Activated CD8-positive, alpha-beta memory T cell treated with anti-CD3 and anti-CD28 coated beads, Interleukin-2, amount 50 U/mL, for 1 hour (primary cell): ENCODE measurements around the gene ABCA7.
"Not testable (repeated sequence)": the region's sequence is repeated elsewhere in the genome, so short reads cannot be mapped to it uniquely, and the experiment has no call there.

Source experiments
- DNase-seq: peaks from one replicate; pipeline ENCODE4 v3.0.0-alpha.2; 2020; ENCODE audit errors: extremely low read depth

Gene ABCA7

DNA sequence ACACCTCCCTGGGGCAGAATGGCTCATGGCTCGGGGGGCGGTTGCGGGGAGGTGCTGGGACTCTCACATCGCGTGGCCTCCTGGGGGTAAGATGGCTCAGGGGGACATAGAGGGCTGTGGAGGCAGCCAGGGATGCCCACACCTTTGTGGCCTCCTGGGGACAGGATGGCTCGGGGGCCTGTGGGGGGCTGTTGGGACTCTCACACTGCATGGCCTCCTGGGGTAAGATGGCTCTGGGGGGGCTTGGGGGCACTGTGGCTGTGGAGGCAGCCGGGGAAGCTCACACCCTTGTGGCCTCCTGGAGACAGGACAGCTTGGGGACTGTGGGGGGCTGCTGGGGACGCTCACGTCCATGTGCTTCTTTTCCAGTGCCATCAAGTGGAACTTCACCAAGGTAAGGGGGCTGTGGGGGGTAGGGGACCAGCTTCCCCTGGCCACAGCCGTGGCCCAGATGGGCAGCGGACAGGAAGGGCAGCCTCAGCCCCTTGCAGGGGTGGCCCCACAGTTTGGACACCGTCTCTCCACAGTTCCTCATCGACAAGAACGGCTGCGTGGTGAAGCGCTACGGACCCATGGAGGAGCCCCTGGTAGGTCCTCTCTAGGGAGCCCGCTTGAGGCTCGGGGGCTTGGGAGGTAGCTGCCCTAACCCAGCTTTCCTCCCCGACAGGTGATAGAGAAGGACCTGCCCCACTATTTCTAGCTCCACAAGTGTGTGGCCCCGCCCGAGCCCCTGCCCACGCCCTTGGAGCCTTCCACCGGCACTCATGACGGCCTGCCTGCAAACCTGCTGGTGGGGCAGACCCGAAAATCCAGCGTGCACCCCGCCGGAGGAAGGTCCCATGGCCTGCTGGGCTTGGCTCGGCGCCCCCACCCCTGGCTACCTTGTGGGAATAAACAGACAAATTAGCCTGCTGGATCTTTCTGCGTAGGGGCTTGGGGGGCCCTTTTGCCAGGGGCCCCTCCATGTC is 66.2 kb downstream of the ABCA7 start:
- DNase-seq, result no peak

DNA sequence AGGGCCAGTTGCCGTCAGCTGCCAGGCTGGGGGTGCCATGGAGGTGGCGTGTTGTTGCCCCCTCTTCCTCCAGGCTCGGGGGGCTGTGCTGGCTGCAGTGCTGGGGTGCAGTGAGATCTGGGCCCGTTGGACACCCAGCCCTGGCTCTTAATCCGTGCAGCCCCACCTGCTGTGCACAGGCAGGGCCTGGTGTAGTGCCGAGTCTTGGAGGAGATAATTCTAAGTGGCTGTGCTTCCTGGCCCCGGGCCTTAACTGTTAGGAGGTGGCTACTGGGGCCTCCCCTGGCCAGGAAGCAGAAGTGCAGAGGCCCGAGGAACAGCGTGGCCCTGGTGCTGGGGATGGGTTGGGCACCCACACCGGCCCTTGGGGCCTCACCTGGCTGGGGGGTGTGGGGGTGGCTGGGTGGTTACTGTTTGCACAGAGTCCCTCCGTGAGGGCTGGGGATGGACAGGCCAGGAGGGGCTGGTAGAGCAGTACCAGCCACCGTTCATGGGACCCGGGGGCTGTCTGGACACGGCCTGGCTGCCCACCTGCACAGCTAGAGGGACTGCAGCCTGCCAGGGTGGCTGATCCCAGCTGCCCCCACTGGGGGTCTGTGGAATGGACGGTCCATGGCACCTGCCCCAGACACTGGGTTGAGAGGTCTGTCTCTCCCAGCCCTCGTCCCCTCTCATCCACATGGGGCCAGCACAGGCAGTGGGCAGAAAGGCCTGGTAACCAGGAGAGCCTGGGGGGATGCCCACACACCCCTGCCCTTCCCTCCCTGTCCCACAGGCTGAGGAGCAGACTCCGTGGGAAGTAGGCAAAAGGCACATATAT is 67.1 kb downstream of the ABCA7 start:
- no peak for DNase-seq

DNA sequence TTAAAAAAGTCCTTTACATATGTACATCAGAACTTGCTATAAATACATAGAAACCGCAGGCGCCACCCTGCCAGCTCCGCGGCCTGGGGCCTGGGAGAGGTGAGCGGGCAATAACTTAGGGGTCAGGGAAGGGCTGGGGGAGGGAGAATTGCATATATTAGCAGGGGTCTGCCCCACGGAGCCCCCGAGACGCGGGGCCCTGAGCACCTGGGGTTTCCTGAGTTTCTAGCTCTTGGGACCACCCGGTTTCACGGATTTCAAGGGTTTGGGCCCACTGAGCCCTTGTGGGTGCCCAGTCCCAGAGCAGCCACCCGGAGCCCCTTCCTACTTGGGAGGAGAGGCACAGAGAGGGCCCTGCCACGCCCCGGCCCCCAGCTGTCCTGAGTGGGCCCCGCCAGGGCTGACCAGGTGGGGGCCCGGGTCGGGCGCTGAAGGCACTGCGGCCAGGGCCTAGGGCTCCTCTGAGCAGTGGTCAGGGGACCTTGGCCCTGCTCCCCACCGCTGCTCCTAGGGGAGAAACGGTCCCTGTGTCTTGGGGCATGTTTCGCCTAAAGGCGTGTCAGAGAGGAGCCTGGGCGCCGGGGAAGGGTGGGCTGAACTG is 67.9 kb downstream of the ABCA7 start:
- no peak for DNase-seq

DNA sequence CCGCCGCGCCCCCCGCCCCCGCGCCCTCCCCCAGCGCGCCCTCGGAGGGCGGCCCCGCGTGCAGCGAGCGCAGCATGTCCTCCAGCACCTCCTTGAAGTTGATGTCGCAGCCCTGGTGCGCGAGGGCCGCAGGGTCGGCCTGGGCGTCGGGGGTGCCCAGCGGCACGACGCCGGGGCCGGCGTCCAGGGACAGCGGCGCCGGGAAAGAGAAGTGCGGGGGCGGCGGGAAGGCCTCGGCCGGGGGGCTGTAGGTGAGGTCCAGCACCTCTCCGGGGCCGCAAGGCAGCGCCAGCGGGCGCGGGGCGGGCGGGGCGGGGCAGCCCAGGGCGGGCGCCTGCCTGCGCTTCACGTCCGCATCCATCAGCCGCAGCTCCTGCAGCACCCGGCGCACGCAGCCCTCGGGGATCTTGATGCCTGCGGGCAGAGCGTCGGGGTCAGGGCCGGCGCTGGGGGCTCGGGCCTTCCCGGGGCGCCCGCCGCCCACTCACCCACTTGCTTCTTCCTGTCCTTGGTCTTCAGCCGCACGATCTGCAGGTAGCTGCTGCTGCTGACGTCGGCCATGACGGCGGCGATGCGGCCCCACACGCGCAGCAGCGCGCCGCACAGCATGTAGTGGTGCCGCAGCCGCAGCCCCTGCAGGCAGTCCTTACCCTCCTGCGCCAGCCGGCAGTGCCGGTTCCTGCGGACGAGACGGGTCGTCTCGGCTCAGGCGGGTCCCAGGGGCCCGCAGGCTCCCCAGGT is 68.6 kb downstream of the ABCA7 start:
- no peak for DNase-seq

- no peak for DNase-seq
Measured at GRCh38 chr19:1109032-1109551, 69.2 kb downstream of the ABCA7 start.

- no peak for DNase-seq
Measured at GRCh38 chr19:1109697-1110671, 70.1 kb downstream of the ABCA7 start.

GRCh38 chr19:1110809-1111640 is 71.1 kb downstream of the ABCA7 start:
- no peak for DNase-seq

GRCh38 chr19:1111641-1112267 is 71.8 kb downstream of the ABCA7 start:
- DNase-seq, result no peak

GRCh38 chr19:1112268-1113029 is 72.5 kb downstream of the ABCA7 start:
- no peak for DNase-seq

DNA sequence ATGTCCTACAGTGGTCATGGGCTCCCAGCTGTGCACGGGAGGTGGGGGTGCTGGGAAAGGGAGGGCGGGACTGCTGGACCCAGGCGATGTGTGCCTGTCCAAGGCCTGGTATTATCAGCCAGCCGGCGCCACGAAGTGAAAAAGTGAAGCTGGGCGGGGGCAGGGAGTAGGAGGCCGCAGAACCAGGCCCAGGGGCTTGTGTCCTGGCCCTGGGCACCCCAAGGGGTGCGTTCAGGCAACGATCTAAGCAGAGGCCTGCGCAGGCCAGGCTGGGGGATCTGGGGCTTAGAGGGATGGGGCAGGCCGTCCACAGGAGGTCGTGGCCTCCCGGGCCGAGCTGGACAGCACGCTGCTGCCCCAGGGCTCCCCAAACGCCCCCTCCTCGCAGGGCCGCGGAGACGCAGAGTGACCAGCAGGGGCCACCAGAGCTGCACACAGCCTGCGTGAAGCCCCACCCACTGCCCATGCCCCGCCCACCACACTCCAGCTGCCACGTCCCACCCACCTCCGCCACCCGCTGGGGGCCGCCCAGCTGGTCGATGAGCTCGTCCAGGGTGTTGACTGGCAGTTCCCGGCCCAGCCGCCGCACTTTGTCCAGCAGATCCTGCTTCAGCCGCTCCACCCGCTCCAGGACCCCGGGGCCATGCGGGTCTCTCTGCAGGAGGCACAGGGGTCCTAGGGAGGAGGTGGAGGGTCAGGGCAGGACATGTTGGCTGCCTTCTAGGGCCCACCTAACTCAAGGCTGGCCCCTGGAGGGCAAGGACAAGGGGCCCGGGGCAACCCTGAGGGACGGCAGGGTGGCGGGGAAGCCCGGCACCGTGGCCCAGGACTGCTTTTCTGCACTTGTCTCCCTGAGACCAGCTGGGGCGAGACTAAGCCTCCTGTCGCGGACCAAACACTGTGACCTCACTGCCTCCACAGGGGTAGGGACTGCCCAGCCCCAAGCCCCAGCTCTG is 73.4 kb downstream of the ABCA7 start:
- DNase-seq, result peak; percentile 73

DNA sequence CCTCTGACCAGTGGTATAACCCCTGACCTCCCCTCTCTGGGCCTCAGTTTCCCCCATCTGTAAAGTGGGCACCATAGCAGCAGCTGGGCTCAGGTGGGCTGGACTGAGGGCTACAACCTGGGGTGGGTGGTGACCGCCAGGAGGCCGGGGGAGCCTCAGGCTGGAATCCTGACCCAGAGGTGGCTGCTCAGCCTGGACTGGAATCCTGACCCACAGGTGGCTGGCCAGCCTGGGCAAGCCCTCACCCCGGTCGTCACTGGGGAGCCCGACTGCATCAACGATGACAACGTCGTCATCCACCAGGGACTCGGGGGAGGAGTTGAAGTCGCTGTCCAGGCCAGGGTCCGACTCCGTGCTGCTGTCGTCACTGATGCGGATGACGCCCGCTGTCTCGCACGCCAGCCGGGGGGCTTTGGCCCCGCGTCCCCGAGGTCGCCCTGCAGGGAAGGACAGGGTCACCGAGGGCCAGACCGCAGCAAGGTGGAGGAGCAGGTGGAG is 74.1 kb downstream of the ABCA7 start:
- DNase-seq, result no peak

- not testable (repeated sequence) for DNase-seq
Measured at GRCh38 chr19:1114728-1115127, 74.8 kb downstream of the ABCA7 start.
